Immature natural killer cell (primary cell): ENCODE results near the gene SND1. TPM values are rescaled to one million over a fixed set of nuclear protein-coding genes. Genes with fewer than 3 reads are reported as not detected.

Experiments
- DNase-seq, 3 donors: peaks; one replicate each; pipeline ENCODE4 v3.0.0; 2022; ENCODE audit warnings: mixed read lengths in 1 of 3
- H3K27ac Mint-ChIP-seq, 6 donors: one replicate each; pipeline ENCODE4 v1.8.0; 2020; ENCODE audit warnings: mixed read lengths in 6 of 6, mild to moderate bottlenecking in 5 of 6, inconsistent platforms in 4 of 6, moderate library complexity in 3 of 6
- H3K27me3 Mint-ChIP-seq, 3 donors: one replicate each; pipeline ENCODE4 v1.8.0; 2020 to 2021; ENCODE audit warnings: low read depth in 3 of 3, mild to moderate bottlenecking in 3 of 3, mixed read lengths in 3 of 3, moderate library complexity in 3 of 3, inconsistent platforms in 1 of 3
- H3K36me3 Mint-ChIP-seq, 3 donors: one replicate each; pipeline ENCODE4 v1.8.0; 2020; ENCODE audit warnings: mixed read lengths in 3 of 3, inconsistent platforms in 2 of 3, mild to moderate bottlenecking in 2 of 3
- H3K4me1 Mint-ChIP-seq, 2 donors: one replicate each; pipeline ENCODE4 v1.8.0; 2020; ENCODE audit warnings: inconsistent platforms in 2 of 2, mild to moderate bottlenecking in 2 of 2, mixed read lengths in 2 of 2, moderate library complexity in 1 of 2
- H3K4me3 Mint-ChIP-seq, 5 donors: one replicate each; pipeline ENCODE4 v1.8.0; 2020; ENCODE audit warnings: mild to moderate bottlenecking in 5 of 5, mixed read lengths in 5 of 5, inconsistent platforms in 3 of 5, moderate library complexity in 3 of 5
- H3K9me3 Mint-ChIP-seq, 6 donors: one replicate each; pipeline ENCODE4 v1.8.0; 2020; ENCODE audit warnings: mild to moderate bottlenecking in 6 of 6, mixed read lengths in 6 of 6, inconsistent platforms in 4 of 6, moderate library complexity in 3 of 6
- polyA plus RNA-seq, 3 donors: library from polyadenylated mRNA; unstranded; fragments of 300-500 nt; fragmentation: Illumina TruSeq; gene quantifications; one replicate each; pipeline ENCODE4 v1.2.3, GENCODE V29; 2021

The SND1 gene
- polyA plus RNA-seq, 3 donors from 2014 or later: 87.8 to 130 (median 116) TPM

DNA sequence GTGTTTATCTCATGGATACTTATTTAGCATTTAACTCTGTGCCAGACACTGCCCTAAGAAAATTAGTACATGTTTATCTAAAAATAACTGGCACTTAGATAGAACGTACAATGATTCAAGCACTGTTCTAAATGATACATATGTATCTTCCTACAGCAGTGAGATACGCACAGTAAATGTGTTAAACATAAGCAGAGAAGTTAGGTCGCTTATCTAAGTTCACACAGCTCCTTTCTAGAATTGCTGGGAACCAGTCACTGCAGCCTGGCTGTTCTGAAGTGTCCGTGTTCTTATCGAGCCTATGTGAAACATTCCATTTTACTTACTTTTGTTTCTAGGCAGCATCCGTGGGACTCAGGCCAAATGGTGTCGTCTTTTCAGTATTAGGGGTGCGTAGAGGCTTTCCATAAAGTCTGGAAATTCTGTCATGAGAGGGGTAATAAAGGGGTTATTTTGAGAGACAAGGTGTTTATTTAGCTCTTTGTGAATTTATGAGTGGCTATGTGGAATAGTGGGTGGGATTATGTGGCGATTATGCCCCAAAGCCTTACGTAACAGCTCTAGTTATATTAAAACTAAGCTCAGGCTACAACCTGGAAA is 186.9 kb downstream of the SND1 start:
- Mint-ChIP-seq H3K4me1 (peaks cover 14 to 20% of the 10 kb centered on the region in 2 donors), H3K27ac (no peak overlapping the region), H3K4me3 (no peak overlapping the region), H3K9me3 (peaks cover 5 to 12% (median 8%) of the 10 kb centered on the region in 6 donors), H3K27me3 (peaks cover 0 to 2% (median 0%) of the 10 kb centered on the region in 3 donors), H3K36me3 (peaks cover 12 to 30% (median 14%) of the 10 kb centered on the region in 3 donors)
- DNase-seq: no peak

DNA sequence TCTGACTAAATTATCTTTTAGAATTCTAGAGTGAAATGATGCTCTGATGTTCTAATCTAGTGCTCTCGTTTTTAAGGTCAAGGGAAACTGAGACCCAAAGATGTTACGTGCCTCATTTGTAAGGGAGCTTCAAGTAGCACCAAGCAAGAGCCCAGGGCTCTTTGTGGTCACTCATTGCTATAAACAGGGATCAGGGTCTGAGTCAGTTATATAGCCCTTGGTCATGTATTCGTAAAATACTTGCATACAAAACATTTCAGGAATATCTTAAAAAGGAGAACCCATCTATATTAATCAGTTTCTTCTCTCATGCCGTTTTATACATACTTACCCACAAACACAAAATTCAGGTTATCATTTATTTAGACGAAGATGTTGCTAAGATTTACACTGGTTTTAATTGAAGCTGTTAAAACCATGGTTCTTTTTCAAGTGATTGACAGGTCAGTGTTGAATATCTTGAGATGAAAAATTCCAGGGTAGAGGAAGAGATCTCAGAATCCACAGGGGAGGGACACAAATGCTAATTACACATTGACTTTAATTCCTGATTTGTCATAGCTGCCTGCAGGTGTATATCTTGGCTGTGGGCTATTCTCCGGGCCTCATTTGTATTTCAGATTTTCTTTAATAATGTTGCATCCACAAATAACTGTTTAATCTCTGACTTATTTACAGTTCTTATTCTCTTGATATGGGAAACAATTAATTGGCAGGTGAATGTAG is 188.4 kb downstream of the SND1 start:
- H3K36me3 Mint-ChIP-seq: peaks cover 18 to 37% (median 22%) of the 10 kb centered on the region in 3 donors
- H3K4me3 Mint-ChIP-seq: no peak overlapping the region
- no peak overlapping the region for H3K27ac Mint-ChIP-seq
- peaks cover 14 to 20% of the 10 kb centered on the region in 2 donors for H3K4me1 Mint-ChIP-seq
- DNase-seq: no peak
- H3K27me3 Mint-ChIP-seq: no peaks in the 10 kb centered on the region
- H3K9me3 Mint-ChIP-seq: peaks cover 5 to 12% (median 8%) of the 10 kb centered on the region in 6 donors

- Mint-ChIP-seq H3K27me3 (no peaks in the 10 kb centered on the region), H3K36me3 (peaks cover 13 to 38% (median 27%) of the 10 kb centered on the region in 3 donors), H3K4me3 (no peak overlapping the region), H3K9me3 (no peaks in the 10 kb centered on the region), H3K4me1 (peaks cover 14 to 28% of the 10 kb centered on the region in 2 donors), H3K27ac (no peak overlapping the region)
- DNase-seq: no peak
These were observed 192.2 kb downstream of the SND1 start for GRCh38 chr7:127844165-127844564.

DNA sequence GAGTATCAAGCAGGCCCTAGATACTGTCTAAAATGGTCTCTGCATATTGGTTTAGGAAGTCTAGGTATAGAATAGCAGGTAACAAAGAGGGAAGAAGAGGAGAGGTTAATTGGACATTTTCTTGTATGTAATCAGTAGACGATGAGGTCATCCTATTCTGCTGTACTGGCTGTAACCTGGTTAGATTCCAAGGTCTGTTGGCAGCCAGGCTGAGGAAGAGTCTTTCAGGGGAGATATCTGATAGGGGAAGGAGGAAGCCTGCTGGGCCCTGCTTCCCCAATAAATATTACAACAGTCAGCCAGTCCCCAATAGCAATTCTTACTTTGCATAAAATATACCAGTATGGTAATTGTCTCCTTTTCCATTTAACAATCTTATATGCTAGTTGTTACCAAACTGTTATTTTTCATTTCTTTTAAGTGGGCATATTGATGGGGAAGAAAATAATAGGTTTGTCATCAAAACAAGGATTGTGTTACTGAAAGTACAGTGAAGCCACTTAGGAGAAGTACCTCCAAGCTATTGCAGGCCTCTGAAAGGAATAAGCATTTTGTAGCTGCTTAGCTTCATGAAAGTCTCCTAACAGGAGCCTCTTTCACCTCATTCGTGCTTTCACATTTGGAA is 192.8 kb downstream of the SND1 start:
- Mint-ChIP-seq H3K27me3 (peaks cover 0 to 1% (median 0%) of the 10 kb centered on the region in 3 donors), H3K4me1 (peaks cover 14 to 30% of the 10 kb centered on the region in 2 donors), H3K4me3 (no peak overlapping the region), H3K27ac (no peak overlapping the region), H3K36me3 (peaks cover 19 to 42% (median 33%) of the 10 kb centered on the region in 3 donors), H3K9me3 (no peaks in the 10 kb centered on the region)
- no peak for DNase-seq

DNA sequence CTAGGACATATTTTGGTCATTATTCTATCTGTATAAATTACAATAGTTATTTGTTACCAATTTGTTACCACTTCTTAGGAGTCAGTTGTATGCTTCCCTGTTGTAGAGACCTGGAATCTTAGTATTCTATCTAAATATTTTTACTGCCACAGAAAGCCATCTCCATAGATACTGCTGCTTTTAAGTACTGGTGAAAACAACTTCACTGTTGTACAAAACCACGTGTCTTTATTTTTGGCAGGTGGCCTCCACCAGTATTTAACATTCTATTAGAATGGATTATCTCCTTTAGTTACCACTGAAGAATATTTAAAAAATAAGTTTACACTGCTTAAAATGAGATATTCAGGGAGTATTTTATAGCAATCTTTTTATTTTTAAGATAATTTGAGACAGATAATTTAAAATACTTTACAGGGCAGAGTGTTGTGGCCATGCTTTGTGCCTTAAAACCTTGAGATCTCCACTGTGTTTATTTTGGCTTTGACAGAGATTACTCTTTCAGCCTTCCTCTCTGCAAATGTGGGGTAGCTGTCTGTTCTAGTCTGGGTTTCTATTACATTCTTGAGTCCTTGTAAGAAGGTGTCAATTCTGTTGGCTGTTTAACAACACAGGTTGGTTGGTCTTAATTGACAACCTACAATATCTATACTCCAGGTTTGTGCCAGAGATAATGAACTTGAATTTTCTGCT is 193.7 kb downstream of the SND1 start:
- Mint-ChIP-seq H3K4me3 (no peak overlapping the region), H3K27me3 (peaks cover 0 to 1% (median 0%) of the 10 kb centered on the region in 3 donors), H3K36me3 (peaks cover 21 to 48% (median 42%) of the 10 kb centered on the region in 3 donors), H3K9me3 (no peaks in the 10 kb centered on the region), H3K4me1 (peaks cover 12 to 33% of the 10 kb centered on the region in 2 donors), H3K27ac (no peak overlapping the region)
- DNase-seq: no peak

DNA sequence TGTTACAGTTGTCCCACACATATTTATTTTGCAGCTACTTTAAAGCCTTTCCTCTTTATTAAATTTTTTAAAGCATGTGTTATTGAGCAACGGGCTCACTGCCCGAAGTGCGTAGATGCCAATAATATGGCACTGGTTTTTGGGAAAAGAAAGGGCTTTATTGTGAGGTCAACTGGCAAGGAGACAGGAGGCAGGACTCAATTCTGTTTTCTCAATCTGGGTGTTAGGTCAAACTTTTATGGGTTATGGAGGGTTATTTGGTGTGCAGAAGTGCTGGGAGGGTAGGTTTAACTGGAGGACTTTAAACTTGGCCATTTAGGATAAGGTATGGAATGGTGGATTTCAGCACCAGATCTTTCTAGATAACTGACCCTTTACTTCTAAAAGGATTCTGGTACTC is 195.6 kb downstream of the SND1 start:
- Mint-ChIP-seq H3K36me3 (peaks cover 21 to 54% (median 48%) of the 10 kb centered on the region in 3 donors), H3K27me3 (peaks cover 0 to 1% (median 0%) of the 10 kb centered on the region in 3 donors), H3K4me3 (no peak overlapping the region), H3K9me3 (no peaks in the 10 kb centered on the region), H3K4me1 (peaks cover 0 to 18% of the 10 kb centered on the region in 2 donors), H3K27ac (no peak overlapping the region)
- DNase-seq: no peak

- peaks cover 21 to 48% (median 48%) of the 10 kb centered on the region in 3 donors for H3K36me3 Mint-ChIP-seq
- H3K9me3 Mint-ChIP-seq: no peaks in the 10 kb centered on the region
- H3K4me3 Mint-ChIP-seq: no peak overlapping the region
- no peak for DNase-seq
- peaks cover 0 to 1% (median 0%) of the 10 kb centered on the region in 3 donors for H3K27me3 Mint-ChIP-seq
- H3K27ac Mint-ChIP-seq: peak overlapping the region in 1 of 6 donors; percentile 11
- H3K4me1 Mint-ChIP-seq: peaks cover 6 to 22% of the 10 kb centered on the region in 2 donors
These were observed 196.2 kb downstream of the SND1 start for GRCh38 chr7:127848241-127848640.

GRCh38 chr7:127850195-127850594 is 198.2 kb downstream of the SND1 start:
- Mint-ChIP-seq H3K4me3 (no peak overlapping the region), H3K27ac (no peak overlapping the region), H3K36me3 (peaks cover 15 to 40% (median 37%) of the 10 kb centered on the region in 3 donors), H3K9me3 (no peaks in the 10 kb centered on the region), H3K4me1 (peaks cover 9 to 34% of the 10 kb centered on the region in 2 donors), H3K27me3 (peaks cover 0 to 1% (median 1%) of the 10 kb centered on the region in 3 donors)
- DNase-seq: no peak

GRCh38 chr7:127854383-127854782 is 202.4 kb downstream of the SND1 start:
- no peak overlapping the region for H3K4me3 Mint-ChIP-seq
- DNase-seq: no peak
- no peaks in the 10 kb centered on the region for H3K9me3 Mint-ChIP-seq
- peaks cover 7 to 28% (median 27%) of the 10 kb centered on the region in 3 donors for H3K36me3 Mint-ChIP-seq
- no peak overlapping the region for H3K27ac Mint-ChIP-seq
- peaks cover 41 to 61% of the 10 kb centered on the region in 2 donors for H3K4me1 Mint-ChIP-seq
- peaks cover 5 to 9% (median 7%) of the 10 kb centered on the region in 3 donors for H3K27me3 Mint-ChIP-seq

DNA sequence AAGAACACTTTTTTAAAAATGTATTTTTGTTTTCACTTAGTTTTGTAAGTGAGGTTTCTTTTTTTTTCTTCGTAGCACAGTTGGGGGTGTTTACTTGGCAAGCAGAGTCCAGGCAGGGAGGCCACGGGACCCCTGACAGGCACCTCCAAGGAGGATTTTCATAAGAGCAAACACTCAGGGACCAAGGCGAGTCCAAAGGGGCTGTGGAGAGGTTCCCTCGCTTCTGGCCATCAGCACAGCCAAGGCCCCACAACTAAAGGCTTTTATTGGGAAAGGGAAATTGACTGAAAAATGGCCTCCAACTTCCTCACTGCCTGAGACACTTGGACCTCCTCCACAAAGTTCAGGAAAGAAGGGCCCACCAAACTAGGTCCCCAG is 205.5 kb downstream of the SND1 start:
- peaks cover 4 to 9% (median 7%) of the 10 kb centered on the region in 3 donors for H3K27me3 Mint-ChIP-seq
- H3K36me3 Mint-ChIP-seq: peaks cover 0 to 14% (median 9%) of the 10 kb centered on the region in 3 donors
- H3K4me1 Mint-ChIP-seq: peaks cover 56 to 68% of the 10 kb centered on the region in 2 donors
- DNase-seq: no peak
- no peaks in the 10 kb centered on the region for H3K9me3 Mint-ChIP-seq
- H3K4me3 Mint-ChIP-seq: peak overlapping the region in 1 of 5 donors; percentile 30
- no peak overlapping the region for H3K27ac Mint-ChIP-seq

DNA sequence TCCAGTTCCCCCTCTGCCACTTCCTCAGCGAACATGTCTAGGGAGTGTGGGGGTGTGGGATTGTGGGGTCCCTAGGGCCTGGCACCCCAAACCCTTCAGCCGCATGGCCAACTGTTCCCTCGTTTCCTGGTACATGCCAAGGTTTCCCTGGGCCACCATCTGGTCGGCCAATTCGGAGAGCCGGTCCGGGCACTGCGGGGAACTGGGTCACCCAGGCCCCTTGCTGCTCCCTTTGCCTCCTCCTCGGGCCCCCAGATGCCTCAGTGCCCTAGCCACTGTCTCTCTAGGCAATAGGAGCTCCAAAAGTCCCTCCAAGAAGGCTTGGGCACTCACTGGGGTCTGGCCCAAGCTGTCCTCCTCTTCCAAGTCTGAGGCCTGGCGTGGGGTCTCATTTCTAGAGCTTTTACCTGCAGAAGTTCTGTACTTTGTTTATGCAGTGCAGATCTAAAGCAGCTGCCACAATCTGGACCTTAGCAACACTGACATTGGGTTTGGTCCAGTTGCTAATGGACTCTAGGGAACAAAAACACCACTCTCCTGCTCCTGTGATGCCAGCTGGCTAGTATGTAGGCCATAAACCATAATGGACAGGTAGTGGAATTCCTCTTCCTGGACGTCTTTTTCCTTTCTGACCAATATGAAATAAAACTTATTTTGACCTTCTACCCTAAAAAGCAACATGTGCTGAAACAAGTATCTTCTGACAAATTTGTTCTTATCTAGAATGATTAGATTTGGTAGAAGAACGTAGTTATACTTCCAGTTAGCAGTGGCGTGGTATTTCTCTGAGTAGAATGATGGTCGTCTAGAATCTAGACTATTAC is 206.3 kb downstream of the SND1 start:
- DNase-seq: no peak
- H3K9me3 Mint-ChIP-seq: no peaks in the 10 kb centered on the region
- peaks cover 50 to 63% of the 10 kb centered on the region in 2 donors for H3K4me1 Mint-ChIP-seq
- peaks cover 4 to 10% (median 9%) of the 10 kb centered on the region in 3 donors for H3K27me3 Mint-ChIP-seq
- H3K4me3 Mint-ChIP-seq: peak overlapping the region in 3 of 5 donors; percentile 35 to 64 (median 39)
- H3K27ac Mint-ChIP-seq: peak overlapping the region in 1 of 6 donors; percentile 64
- peaks cover 0 to 17% (median 9%) of the 10 kb centered on the region in 3 donors for H3K36me3 Mint-ChIP-seq

DNA sequence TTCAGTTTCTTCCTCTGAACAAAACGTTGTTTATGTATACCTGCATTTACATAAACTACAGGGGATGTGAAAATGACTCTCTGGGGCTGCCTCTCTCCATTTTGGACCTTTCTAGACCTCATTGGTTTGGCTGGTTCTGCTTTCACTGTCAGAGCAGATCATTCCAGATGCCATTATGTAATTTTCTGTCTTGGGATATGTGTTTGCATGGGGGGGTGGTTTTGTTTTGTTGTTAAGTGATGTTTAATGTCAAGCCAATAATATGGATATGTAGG is 206.9 kb downstream of the SND1 start:
- no peak for DNase-seq
- Mint-ChIP-seq H3K27me3 (peaks cover 4 to 10% (median 9%) of the 10 kb centered on the region in 3 donors), H3K36me3 (peaks cover 0 to 17% (median 9%) of the 10 kb centered on the region in 3 donors), H3K4me1 (peaks cover 48 to 58% of the 10 kb centered on the region in 2 donors), H3K9me3 (no peaks in the 10 kb centered on the region), H3K27ac (no peak overlapping the region), H3K4me3 (peak overlapping the region in 1 of 5 donors; percentile 1)

- no peak for DNase-seq
- peaks cover 48 to 56% of the 10 kb centered on the region in 2 donors for H3K4me1 Mint-ChIP-seq
- peak overlapping the region in 4 of 5 donors; percentile 14 to 37 (median 26) for H3K4me3 Mint-ChIP-seq
- peak overlapping the region in 1 of 6 donors; percentile 8 for H3K27ac Mint-ChIP-seq
- H3K9me3 Mint-ChIP-seq: no peaks in the 10 kb centered on the region
- peaks cover 0 to 17% (median 9%) of the 10 kb centered on the region in 3 donors for H3K36me3 Mint-ChIP-seq
- peaks cover 4 to 10% (median 8%) of the 10 kb centered on the region in 3 donors for H3K27me3 Mint-ChIP-seq
These were observed 207.3 kb downstream of the SND1 start for GRCh38 chr7:127859330-127859729.
